CD4-positive, alpha-beta T cell treated with Interleukin-4 for 1 hour (primary cell): ENCODE measurements around the gene ZNHIT1.

Experiments
- DNase-seq, 2 donors: peaks; one replicate each; pipeline ENCODE4 v3.0.0-alpha.2; 2020 to 2022

Gene ZNHIT1

DNA sequence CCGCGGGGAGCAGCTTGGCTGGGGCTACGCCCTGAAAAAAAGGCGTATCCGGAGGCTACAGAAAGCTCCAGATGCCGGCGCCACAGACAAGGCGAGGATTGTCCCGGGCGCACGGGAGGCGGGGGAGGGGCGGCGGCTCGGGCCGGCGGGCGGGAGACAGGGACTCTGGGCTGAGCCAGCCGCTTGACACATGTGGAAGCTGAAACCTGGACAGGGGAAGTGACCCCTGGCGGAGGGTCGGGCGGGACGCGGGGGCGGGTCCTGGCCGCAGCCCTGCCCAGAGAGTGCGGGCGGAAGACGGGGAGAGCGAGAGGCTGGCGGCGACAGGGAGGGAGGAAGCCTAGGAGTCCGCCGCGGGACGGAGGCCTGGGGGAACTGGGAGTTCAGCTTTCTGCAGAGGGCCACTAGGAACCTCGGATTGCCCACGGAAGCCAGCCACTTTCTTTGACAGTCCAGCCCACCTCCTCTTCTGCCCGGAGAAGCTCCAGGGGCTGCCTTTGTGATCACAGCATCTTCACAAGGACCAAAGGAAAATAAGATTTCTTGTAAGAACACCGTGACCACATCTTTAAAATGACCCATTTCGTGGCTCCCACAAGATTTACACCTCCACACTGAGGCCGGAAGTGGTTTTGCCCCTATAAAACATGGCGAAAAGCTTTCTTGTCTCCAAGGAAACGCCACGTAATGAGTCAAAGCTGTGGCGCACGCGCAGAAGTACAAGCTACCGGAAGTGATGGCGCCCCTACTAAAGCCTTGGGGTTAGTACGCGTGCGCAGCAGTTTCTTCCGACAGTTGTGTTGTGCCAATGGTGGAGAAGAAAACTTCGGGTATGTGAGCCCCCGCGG, at the start of gene ZNHIT1, which contains the start of gene PLOD3:
Gene ZNHIT1, plus strand, starts transcription at position 778 of the 848 bp plus-strand sequence. Its CDS starts 31 bp downstream, at position 809.
Gene PLOD3, minus strand, starts transcription at position 194 of the 848 bp plus-strand sequence. CDS start 307 bp downstream, outside the sequence.
- peak; percentile 98 for DNase-seq

DNA sequence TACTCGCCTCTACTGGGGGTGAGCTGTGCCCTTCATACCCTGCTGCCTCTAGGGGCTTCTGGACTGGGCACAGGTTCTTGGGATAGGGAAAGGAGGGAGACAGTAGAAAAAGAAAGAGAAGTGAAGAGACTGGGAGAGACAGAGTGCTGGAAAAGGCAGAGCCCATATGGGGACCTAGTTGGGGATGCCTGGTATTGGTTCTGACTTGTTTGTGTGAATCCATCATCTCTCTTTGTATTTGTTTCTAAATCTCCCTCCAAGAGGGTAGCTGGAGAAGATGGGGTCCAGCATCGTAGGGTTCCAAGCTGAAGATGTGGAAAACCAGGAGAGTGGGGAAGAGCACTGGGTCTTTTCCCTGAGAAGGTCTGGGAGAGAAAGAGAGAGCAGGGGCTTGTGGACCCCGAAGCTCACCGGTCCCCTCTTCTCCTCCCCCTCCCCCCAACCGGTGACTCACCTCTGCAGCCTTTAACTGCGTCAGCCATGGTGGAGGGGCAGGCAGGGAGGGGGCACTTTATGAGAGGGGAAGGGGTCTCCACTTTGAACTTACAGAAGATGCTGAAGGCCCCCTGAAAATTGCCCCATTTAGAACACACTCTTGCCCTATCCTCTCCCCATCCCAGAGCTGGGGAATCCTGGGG, 49.4 kb upstream of the ZNHIT1 start:
- DNase-seq: no peak

DNA sequence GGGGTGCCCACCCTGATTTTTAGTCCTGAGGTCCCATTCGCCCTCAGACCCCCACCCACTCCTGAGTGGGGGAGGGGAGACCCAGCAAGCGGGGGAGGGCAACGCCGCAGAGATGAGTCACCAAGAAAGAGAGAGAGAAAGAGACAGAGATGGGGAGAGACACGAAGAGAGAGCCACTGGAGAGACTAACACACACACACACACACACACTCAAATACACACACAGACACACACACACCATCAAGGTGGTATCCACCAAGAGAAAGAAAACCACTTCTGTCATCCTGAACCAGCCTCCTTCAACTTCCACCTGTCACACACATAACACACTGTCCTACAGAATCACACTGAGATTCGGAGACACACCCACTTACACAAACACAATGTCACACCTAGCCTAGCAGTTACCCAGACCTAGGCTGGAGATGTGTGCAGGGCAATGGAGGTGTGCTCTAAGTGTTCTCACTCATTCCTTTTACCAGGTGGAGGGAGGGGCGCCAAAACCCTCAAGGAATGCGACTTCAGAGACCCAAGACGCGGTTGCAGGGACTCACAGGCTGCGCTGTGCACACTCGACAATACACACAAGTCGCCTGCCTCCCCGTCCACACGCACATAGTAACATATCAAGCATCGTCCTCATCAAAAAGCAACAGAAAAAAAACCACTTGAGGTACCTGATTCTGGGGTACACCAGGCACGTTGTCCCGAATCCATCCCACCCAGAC, 48.7 kb upstream of the ZNHIT1 start:
- DNase-seq: no peak

DNA sequence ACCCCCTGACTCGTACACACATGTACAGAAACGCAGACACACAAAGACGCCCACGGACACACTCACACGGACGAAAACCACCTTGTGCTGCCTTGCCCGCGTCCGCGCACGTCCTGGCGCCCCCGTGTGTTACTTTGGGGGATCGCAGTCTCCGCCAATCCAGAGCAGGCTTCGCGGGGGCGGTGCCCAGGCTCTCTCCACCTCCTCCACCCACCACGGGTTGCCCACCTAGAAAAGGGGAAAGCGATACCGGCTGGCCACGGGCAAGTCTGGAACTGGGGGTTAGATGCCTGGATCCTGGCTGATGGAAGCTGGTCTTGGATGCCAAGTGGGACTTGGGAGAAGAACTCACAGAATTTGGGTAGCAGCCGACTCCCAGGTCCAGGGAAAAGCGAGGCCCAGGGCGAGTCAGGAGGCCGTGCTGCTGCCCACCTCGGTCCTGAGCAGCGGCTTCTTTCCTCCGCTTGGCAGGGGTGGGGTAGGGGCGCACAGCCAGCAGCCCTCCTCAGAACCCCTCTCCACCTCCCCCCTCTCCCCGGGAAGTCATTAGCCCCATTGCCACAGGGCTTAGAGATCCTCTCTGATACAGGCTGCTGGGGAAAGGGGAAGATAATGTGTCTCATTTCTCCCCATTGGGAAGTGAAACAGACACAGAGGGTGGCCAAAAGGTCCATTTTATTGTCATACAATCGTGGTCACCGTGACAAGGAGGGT, 48.0 kb upstream of the ZNHIT1 start:
- peak; percentile 78 to 84 for DNase-seq

DNA sequence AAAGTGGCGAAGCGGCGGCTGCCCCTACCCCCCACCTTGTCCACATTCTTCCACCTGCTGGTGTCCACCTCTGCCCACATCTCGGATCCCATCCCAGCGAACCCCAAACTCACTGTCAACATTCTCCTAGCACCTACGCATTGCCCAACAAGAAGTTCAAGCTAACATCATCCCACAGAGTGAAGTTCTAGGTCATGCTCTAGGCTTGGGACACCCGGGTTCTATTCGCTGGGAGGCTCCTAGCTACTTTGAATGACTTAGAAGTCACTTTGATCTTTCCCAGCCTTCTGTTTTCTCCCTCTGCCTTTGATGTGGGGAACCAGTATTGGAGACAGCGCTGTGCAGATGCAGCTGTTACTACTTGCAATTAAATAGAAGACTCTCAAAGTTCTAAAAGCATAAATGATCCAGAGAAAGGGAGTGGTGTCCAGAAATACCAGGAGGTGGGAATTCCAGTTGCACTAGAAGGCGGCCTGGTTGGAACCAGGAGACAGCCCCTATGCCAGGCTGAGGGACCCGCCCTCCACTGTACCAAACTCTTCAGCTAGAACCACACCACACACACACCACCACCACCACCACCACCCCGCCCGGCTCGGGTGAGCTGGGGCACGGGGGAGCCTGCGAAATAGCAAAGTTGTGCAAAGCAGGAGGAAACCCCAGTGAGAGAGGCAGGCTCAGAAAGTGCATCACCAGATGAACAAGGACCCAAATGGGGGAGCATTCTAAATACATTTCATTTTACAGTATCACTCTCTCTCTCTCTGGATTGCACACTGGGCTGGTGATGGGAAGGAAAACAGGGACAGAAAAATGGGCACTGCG, 47.1 kb upstream of the ZNHIT1 start:
- DNase-seq: peak in 1 of 2 donors; percentile 18

DNA sequence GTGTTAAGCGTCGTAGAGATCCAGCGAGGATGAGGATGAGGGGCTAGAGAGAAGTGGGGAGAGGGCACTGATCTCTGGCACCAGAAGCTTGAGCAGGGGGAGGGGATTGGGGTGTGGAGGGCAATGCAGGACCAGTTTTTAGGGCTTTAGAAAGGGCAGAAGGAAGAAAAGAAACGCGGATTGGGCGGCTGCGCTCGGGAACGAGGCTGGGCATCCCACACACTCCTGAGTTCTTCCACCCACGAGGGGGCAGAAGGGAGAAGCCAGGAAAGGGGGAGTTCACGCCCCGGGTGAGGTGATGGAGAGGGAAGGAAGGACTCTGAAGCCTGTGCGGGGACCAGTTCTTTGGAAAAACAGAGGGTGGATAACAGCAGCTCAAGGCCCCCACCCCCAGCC, 46.5 kb upstream of the ZNHIT1 start:
- DNase-seq: no peak

DNA sequence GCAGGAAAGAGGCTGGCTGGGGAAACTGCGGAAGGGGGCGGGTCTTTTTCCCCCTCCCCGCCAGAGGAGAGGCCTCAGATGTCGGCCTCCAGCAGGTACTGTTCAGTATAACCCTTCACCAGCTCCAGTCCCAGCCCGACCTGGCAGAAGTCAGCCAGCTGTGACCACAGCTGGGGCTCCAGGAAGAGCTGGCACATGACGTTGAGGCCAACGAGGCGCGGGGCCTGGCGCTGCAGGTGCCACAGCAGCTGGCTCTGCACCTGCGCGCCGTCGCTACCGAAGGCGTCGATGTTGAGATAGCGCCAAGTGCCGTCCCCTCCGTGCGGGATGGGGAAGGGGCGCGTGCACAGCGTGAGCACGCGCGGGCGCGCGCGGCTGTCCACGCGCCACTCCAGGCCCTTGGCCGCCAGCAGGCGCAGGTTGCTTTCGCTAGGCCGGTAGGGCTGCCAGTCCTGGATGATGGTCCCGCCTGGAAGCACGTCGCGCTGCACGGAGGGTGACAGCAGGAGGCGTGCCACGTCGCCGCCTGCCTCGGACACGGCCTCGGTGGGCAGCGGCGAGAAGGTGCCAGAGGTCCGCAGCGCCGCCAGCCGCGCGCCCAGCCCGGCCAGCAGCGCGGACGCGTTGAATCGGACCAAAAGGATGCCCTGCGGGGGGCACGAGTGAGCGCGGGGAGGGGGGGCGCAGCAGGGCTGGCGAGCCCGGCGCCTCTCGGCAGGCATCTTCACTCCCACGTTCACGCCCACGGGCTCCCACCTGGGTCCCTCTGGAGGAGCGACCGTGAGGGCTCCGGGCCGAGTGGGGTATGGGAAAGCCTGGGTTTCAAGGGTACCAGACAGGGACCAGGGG, 45.7 kb upstream of the ZNHIT1 start:
- DNase-seq: peak in 1 of 2 donors; percentile 42

DNA sequence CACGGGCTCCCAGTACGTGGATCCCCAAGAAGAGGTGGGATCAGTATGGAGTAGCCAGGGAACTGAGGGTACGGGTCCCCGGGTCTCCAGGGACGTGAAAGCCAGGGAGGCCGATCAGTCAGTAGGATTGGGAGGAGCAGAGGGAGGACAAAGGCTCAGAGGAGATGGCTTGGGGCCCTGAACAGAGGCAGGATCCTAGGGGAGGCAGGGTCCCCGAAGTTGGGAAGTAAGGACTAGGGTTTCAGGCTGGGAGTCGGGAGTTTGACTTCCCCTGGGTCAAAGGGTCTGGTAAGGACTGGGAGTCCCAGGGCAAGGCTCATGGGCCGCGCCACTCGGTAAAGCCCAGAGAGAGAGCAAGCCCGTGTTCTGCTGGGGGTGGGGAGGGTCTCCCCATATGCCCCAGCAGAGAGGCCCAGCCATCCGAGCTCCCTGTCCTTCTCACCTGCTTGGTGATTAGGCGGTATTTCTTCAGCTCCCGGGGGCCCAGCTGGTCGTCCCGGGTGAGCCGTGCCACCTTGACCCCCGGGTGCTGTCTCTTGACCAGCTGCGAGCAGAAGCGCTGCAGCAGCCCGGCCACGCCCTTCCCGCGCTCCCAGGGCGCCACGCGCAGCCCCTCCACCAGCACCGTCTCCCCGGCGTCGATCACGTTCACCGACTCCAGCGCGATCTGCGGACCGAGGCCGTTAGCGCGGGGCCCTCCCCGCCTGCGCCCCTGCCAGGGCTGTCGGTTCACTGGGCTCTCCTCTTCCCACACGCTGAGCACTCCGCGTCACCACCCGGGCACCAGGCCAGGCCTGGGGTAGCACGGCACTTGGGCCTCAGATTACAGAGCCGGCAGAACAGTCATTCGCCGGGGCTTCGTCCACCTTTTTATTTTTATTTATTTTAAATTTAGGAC, 44.9 kb upstream of the ZNHIT1 start:
- DNase-seq: no peak

DNA sequence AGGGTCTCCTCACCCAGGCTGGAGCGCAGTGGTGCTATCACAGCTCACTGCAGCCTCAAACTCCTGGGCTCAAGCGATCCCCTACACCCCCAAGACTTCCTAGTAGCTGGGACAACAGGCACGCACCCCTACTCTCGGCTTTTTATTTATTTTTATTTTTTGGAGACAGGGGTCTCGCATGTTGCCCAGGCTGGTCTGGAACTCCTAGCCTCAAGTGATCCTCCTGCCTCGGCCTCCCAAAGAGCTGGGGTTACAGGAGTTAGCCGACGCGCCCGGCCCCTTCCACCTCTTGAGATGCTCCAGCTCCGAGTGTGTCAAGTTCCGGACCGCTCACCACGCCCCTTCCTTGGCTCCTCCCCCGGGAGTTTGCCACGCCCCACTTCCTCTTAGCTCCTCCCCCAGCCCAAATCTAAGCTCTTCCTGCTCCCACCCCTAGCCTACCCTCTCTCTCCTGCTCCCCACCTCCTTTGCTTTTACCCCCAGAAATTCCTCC, 44.2 kb upstream of the ZNHIT1 start:
- DNase-seq: peak; percentile 65 to 77

DNA sequence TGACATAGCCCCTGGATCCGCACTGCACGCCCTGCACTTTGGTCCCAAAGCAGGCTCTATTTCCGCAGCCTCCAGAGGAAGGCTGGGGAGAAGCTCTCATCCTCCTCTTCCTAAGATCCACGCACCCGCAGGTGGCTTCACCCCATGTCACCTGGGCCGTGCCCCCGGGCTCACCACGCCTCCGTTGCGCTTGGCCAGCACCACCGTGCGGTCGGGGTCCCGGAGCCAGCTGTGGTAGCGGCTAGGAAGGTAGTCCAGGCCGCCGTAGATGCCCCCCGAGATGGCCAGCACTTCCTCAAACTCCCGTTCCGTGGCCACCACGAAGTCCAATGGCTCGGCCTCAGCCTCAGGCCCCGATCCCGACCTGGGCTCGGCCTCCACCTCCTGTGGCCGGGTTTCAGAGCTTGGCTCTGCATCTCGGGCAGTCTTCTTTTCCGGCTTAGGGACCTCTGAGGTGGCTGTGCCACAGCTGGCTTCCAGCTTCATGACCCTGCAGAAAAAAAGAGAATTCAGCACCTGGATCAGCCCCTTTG, 43.6 kb upstream of the ZNHIT1 start:
- DNase-seq: no peak

DNA sequence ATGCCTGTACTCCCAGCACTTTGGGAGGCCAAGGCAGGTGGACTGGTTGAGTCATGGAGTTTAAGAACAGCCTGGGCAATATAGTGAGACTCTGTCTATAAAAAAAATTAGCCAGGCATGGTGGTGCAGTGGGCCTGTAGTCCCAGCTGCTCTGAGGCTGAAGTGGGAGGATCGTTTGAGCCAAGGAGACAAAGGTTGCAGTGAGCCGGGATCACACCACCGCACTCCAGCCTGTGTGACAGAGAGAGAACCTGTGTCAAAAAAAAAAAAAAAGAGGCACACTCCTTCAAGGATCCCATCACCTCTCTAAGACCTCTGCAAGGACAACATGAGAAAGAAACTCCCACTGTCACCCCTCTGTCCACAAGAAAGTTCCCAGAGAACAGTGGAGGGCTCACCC, 42.3 kb upstream of the ZNHIT1 start:
- no peak for DNase-seq

DNA sequence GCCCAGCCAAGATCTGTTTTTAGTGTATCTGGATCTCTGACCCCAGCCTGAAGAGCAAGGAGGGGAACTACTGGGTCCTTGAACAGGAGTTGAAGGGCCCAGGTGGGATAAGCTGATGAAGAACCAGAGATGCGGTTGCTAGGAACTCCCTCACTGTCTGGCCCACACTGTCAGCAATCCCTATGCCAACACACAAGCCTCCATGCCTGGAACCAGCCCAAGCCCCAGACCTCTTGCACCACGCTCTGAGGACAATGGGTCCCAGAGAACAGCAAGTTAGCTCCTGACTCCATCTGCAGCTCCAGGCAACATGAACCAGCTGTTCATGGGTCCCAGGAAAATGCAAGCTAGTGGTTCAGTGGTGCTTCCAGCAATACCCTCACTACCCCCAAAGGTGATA, 40.3 kb upstream of the ZNHIT1 start:
- no peak for DNase-seq

DNA sequence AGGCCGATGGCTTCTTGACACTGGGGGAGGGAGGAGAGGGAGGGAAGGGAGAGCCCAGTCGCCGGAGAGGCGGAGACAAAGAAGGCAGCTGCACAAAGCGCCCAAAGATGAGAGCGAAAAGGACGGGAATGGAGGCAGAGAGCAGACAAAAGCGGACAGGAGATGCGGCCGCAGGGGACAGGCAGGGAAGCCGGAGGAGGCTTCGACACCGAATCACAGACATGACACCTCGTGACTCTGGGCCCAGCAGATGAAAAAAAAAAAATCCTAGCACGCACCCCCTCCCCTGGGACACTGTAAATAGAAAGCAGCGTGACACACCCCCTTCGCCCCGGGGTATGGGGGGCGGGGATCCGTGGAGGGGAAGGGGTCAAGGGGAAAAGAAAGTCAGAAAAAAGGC, 38.8 kb upstream of the ZNHIT1 start:
- DNase-seq: no peak

DNA sequence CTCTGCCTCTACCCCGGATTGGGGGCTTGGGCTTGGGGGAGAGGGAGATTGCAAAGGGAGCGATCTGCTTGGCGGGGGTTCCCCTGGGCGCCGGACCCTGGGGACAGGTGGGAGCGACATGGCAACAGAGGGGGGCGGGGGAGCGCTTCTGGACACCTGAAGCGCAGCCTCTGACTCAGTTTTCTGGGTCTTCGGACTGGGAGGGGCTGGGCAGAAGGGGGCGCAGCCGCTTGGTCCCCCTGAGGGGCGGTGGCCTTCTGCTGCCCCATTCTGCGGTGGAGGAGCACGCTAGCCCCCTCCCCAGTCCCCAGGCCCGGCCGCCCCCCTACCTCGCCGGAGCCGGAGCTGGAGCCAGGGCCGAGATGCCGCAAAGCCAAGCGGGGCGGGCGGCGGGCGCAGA, 38.3 kb upstream of the ZNHIT1 start:
- no peak for DNase-seq

DNA sequence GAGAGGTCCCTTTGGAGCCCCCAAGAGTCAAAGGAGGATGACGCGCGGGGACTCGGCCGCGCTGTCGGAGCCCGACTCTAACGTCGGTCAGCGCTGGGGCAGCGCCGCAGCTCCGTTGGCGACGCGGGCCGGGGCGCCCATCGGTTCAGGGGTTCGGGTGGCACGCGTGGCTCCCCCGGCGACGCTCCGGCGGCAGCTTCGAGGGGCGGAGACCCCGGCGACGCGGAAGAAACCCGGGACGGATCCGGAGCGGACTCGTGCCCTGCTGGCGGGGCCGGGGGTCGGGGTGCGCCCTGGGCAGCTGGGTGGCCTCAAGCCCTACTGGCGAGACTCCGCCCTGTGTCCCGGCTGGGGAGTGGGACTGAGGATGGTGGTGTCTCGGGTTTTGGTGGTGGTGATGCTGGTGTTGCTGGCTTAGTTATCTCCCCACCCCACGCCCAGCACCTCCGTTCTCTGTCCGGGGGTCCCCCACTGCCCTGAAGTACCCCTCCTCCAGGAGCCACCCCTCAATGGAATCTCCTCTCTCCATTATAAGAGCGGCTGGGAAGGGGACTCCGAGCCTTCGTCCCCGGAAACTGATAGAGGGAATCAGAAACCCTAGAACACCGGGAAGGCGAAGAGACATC, 37.7 kb upstream of the ZNHIT1 start, which contains the start of gene NAT16:
Gene NAT16, minus strand, starts transcription at position 164 of the 626 bp plus-strand sequence. CDS start 5,486 bp downstream, outside the sequence.
- DNase-seq: no peak

DNA sequence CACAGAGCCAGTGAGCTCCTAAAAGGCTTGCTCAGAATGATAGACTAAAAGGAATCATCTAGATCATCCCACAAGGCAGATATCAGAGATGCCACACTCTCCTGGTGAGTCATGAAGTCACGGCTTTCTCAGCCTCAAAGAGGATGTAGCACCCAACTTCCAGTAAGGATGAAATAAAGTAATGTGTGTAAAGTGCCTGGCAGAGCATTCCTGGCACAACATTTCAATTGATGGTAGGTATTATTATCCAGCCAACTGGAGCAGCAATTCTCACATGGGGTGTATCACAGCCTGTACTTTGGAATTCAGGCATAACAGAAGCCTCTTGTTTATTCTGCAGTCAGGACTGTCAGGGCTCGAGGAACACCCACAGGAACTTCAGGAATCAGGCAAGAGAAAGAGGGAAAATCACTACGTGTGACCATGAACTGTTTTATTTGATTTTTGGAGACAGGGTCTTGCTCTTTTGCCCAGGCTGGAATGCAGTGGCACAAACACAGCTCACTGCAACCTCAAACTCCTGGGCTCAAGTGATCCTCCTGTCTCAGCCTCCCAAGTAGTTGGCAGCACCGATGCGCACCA, 32.6 kb upstream of the ZNHIT1 start:
- no peak for DNase-seq

DNA sequence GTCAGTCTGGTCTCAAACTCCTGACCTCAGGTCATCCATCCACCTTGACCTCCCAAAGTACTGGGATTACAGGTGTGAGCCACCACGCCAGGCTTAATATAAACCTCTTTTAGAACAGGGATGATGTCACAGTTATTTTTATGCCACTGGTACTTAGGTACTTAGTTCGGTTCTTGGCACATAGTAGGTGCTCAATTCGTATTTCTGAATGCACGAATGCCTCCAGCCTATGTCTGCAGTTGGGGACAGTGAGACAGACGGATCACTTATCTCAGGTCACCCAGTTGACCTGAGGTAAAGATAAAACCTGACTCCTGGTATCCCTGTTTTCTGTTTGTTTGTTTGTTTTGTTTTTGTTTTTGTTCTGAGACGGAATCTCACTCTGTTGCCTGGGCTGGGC, 31.8 kb upstream of the ZNHIT1 start:
- no peak for DNase-seq

DNA sequence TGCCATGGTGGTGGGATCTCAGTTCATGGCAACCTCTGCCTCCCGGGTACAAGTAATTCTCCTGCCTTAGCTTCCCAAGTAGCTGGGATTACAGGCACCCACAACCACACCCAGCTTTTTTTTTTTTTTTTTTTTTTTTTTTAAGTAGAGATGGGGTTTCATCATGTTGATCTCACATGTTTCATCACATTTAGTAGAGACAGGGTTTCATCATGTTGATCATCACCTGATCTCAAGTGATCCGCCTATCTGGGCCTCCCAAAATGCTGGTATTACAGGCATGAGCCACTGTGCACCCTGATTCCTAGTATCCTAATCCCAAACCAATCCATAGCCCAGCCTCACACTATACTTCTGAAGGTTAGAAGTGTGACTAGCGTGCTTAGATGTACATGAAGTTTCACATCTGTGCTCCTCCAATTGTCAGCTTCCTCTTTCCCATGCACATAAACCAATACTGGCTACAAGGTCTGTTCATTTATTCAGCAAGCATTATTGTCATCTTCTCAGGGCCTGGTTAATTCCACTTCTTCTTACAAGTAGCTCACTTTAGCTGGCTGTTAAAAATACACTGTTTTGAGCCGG, 31.0 kb upstream of the ZNHIT1 start:
- no peak for DNase-seq
